ENCODE results near the gene ARL8B. TPM values are rescaled to one million over a fixed set of nuclear protein-coding genes. Genes with fewer than 3 reads are reported as not detected.

ARL8B gene
- total RNA-seq, 1 experiment from 2014 or later = 29.0 TPM

DNA sequence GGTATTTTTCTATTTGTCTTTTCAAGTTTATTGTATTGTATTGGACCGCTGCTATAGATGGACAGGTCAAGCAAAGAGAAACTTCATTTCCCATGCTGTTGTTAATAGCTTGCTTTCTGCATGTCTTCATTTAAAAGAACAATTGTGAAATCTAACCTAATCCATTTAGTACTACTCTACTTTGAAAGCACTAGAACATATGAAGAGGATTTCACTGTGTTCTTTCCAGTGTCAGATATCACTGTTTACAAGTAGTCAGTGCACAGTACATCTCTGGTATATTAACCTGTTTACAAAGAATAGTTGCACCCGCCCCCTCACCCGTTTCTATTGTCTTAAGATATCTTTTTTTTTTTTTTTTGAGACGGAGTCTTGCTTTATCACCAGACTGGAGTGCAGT is 43.6 kb downstream of the ARL8B start:
- no peak overlapping the region for H4K5ac ChIP-seq (ENCODE audit: insufficient read length, low read depth, low read length)
- peaks cover 4% of the 10 kb centered on the region for H3K79me1 ChIP-seq (ENCODE audit: insufficient read depth, low read depth, low read length, poor library complexity, severe bottlenecking)
- H4K91ac ChIP-seq (ENCODE audit: insufficient read length, low read depth, low read length) = no peak overlapping the region
- DNase-seq = no peak
- TF ChIP-seq, protein P1, sequence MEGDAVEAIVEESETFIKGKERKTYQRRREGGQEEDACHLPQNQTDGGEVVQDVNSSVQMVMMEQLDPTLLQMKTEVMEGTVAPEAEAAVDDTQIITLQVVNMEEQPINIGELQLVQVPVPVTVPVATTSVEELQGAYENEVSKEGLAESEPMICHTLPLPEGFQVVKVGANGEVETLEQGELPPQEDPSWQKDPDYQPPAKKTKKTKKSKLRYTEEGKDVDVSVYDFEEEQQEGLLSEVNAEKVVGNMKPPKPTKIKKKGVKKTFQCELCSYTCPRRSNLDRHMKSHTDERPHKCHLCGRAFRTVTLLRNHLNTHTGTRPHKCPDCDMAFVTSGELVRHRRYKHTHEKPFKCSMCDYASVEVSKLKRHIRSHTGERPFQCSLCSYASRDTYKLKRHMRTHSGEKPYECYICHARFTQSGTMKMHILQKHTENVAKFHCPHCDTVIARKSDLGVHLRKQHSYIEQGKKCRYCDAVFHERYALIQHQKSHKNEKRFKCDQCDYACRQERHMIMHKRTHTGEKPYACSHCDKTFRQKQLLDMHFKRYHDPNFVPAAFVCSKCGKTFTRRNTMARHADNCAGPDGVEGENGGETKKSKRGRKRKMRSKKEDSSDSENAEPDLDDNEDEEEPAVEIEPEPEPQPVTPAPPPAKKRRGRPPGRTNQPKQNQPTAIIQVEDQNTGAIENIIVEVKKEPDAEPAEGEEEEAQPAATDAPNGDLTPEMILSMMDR (conservative IDR thresholded peaks at IDR 0.05) = no peak
- no peak overlapping the region for H2BK120ac ChIP-seq (ENCODE audit: low read depth, low read length, poor library complexity, severe bottlenecking)
- no peak overlapping the region for H2BK15ac ChIP-seq (ENCODE audit: low read depth, low read length)
- H3K27me3 ChIP-seq (ENCODE audit: insufficient read depth, low read length) = no peaks in the 10 kb centered on the region
- no peak overlapping the region for H3K18ac ChIP-seq (ENCODE audit: insufficient read length, low read depth, low read length)
- H3K36me3 Mint-ChIP-seq (ENCODE audit: insufficient read depth in 1 of 3, low read depth in 3 of 3) = 0 out of 7 replicates have a peak, but pooled peaks cover 0 to 2% (median 0%) of the 10 kb centered on the region in 3 experiments
- H4K20me1 ChIP-seq (ENCODE audit: control insufficient read depth, insufficient read depth, insufficient read length) = no peaks in the 10 kb centered on the region
- no peak overlapping the region for H2BK20ac ChIP-seq (ENCODE audit: low read depth, low read length, poor library complexity, severe bottlenecking)
- H4K8ac ChIP-seq (replicated peaks; ENCODE audit: insufficient read length, low read depth, low read length) = no peak overlapping the region
- no peak overlapping the region for H2BK5ac ChIP-seq (ENCODE audit: insufficient read length, low read length)
- 0 out of 2 replicates have a peak, but pooled peaks cover 3% of the 10 kb centered on the region for H3K4me1 ChIP-seq (ENCODE audit: insufficient read depth, low read length)
- no peak overlapping the region for H3K9ac ChIP-seq (ENCODE audit: extremely low read depth, insufficient read length, low read length)
- no peak overlapping the region for H2AFZ ChIP-seq (ENCODE audit: low read length)
- H3K4me3 Mint-ChIP-seq = no peak overlapping the region
- H3K14ac ChIP-seq (ENCODE audit: insufficient read depth, low read length) = no peak overlapping the region
- H3K9me3 ChIP-seq (ENCODE audit: control insufficient read depth, low read depth, low read length) = no peaks in the 10 kb centered on the region
- H3K4ac ChIP-seq (ENCODE audit: low read depth, low read length) = no peak overlapping the region
- no peak overlapping the region for H2AK5ac ChIP-seq (ENCODE audit: insufficient read length, low read length)
- peaks cover 7% of the 10 kb centered on the region; the same call in 1 of the 2 replicates for H3K79me2 ChIP-seq (ENCODE audit: insufficient read depth, low read length)
- no peak overlapping the region for H3K4me2 ChIP-seq (ENCODE audit: insufficient read depth, insufficient read length, low read length)
- H3K27ac ChIP-seq (ENCODE audit: insufficient read length, low read depth, low read length) = no peak overlapping the region
- H3K56ac ChIP-seq (ENCODE audit: insufficient read length, low read depth, low read length) = no peak overlapping the region
- H3K27ac Mint-ChIP-seq = peak overlapping the region in 1 of 3 experiments; percentile 51; a peak in 2 of 7 replicates
- H3K23me2 ChIP-seq (ENCODE audit: insufficient read length, low read depth, low read length, poor library complexity, severe bottlenecking) = no peaks in the 10 kb centered on the region
- no peak overlapping the region for H2BK12ac ChIP-seq (ENCODE audit: insufficient read length, low read depth, low read length)
- no peaks in the 10 kb centered on the region for H3K9me3 Mint-ChIP-seq
- H3K4me1 Mint-ChIP-seq = peaks cover 38% of the 10 kb centered on the region in 2 experiments
- no peak overlapping the region for H3T11ph ChIP-seq (ENCODE audit: low read length)
- no peaks in the 10 kb centered on the region for H3K27me3 Mint-ChIP-seq (ENCODE audit: low read depth)
- H3K23ac ChIP-seq (ENCODE audit: insufficient read length, low read depth, low read length) = no peak overlapping the region
- no CpG with 5 or more reads among the region's 4 CpGs for WGBS (ENCODE audit: extremely low coverage, insufficient read length, low lambda C conversion rate)
